Prostate gland (tissue), 2 donors: ENCODE data around the gene KRT12. TPM values are rescaled to one million over a fixed set of nuclear protein-coding genes. Genes with fewer than 3 reads are reported as not detected.

Experiments
- DNase-seq: peaks from one replicate; pipeline ENCODE4 v3.0.0-alpha.2; 2019; ENCODE audit warnings: low spot score
- H3K27ac ChIP-seq, 2 donors: fragments of 200-600 bp; sonication (generic); 2 replicates each; pipeline ENCODE4 v1.5.1; 2017 to 2019
- H3K27me3 ChIP-seq: fragments of 200-600 bp; sonication (generic); replicated peaks from 2 replicates; pipeline ENCODE4 v1.5.1; 2019; ENCODE audit not compliant: insufficient read depth
- H3K36me3 ChIP-seq, 2 donors: fragments of 200-600 bp; sonication (generic); 1 replicate in 1 of 2; 2 replicates in 1 of 2; pipeline versions ENCODE4 v1.5.1 to v1.8.1; 2017 to 2019
- H3K4me1 ChIP-seq: fragments of 200-600 bp; sonication (generic); replicated peaks from 2 replicates; pipeline ENCODE4 v1.5.1; 2019
- H3K4me3 ChIP-seq, 2 donors: fragments of 200-600 bp; sonication (generic); 2 replicates each; pipeline ENCODE4 v1.5.1; 2017 to 2019
- H3K9me3 ChIP-seq: fragments of 200-600 bp; sonication (generic); 2 replicates; pipeline ENCODE4 v1.5.1; 2017
- CTCF ChIP-seq, 4 experiments: fragments of 200-600 bp in 2 of 4; fragments of 450-650 bp in 2 of 4; sonication (generic) in 2 of 4; IDR thresholded peaks; 1 replicate in 3 of 4; 2 replicates in 1 of 4; pipeline ENCODE4 v1.5.1; 2016 to 2019; ENCODE audit warnings: antibody characterized with exemption in 4 of 4, mild to moderate bottlenecking in 2 of 4, moderate library complexity in 2 of 4
- POLR2A ChIP-seq: fragments of 450-650 bp; IDR thresholded peaks from one replicate; pipeline ENCODE4 v1.6.1; 2016; ENCODE audit warnings: antibody characterized with exemption, mild to moderate bottlenecking
- POLR2AphosphoS5 ChIP-seq: sonication (generic); formaldehyde crosslinking; IDR thresholded peaks from one replicate; pipeline ENCODE4 v1.6.1; 2017; ENCODE audit warnings: antibody characterized with exemption
- WGBS: methylation state at CpG from one replicate; pipeline ENCODE4 v1.1.5; 2018; 5-methylcytosine and 5-hydroxymethylcytosine counted together
- intact Hi-C: fragments of 100-400 bp; cut with DNase I; formaldehyde crosslinking; loops from one replicate; pipeline ENCODE4 v1.14.2; 2022
- total RNA-seq, 2 donors: library from RNA; depleted of rRNA; stranded (reverse); fragments of >200 nt; gene quantifications; one replicate each; pipeline ENCODE4 v1.1.0, GENCODE V29; 2016

KRT12 gene
- total RNA-seq, 2 donors from 2014 or later = not detected

DNA sequence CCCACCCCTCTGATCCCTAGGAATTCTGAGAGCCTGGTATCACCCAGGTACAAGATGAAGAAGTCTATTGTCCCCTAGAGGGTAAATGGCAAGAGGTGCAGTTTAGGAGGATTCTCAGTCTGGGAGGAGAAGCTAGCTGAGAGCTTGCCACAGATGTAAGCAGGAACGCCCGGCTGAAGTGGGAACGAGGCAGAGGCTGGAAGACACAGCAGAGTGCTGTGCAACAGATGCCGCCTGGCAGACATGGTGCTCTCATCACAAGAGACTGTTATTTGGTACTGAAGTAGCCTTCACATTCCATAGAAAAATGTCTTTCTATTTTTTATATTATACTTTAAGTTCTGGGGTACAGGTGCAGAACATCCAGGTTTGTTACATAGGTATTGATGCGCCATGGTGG is 38.3 kb upstream of the KRT12 start:
- H3K4me1 ChIP-seq = peaks cover 7% of the 10 kb centered on the region
- TF ChIP-seq CTCF (IDR thresholded peaks at IDR 0.05) = no peak
- no peak for TF ChIP-seq POLR2A
- no peak for TF ChIP-seq POLR2AphosphoS5
- H3K4me3 ChIP-seq = no peak overlapping the region
- H3K36me3 ChIP-seq = no peaks in the 10 kb centered on the region
- no peak overlapping the region for H3K27ac ChIP-seq
- no peaks in the 10 kb centered on the region for H3K9me3 ChIP-seq
- intact Hi-C loops = loop anchor here (5.0 kb wide), 1 partner anchor 742 kb away; no protein-coding TSS in a partner anchor
- H3K27me3 ChIP-seq = no peaks in the 10 kb centered on the region
- 99% methylated on average over 5 of the region's 5 CpGs for WGBS
- DNase-seq = no peak

GRCh38 chr17:40903129-40903847 is 36.3 kb upstream of the KRT12 start:
- H3K4me1 ChIP-seq = peaks cover 7% of the 10 kb centered on the region
- H3K9me3 ChIP-seq = no peaks in the 10 kb centered on the region
- TF ChIP-seq CTCF (IDR thresholded peaks at IDR 0.05) (no peak), POLR2A (no peak), POLR2AphosphoS5 (peak; percentile 87)
- no peaks in the 10 kb centered on the region for H3K27me3 ChIP-seq
- intact Hi-C loops = no loop called here
- WGBS = 50% methylated on average over 12 of the region's 12 CpGs
- peak; percentile 76 for DNase-seq
- no peaks in the 10 kb centered on the region for H3K36me3 ChIP-seq
- H3K4me3 ChIP-seq = no peak overlapping the region
- no peak overlapping the region for H3K27ac ChIP-seq

GRCh38 chr17:40902498-40902897 is 35.5 kb upstream of the KRT12 start:
- intact Hi-C loops = no loop called here
- Histone ChIP-seq H3K4me3 (no peak overlapping the region), H3K36me3 (no peaks in the 10 kb centered on the region), H3K27me3 (no peaks in the 10 kb centered on the region), H3K9me3 (no peaks in the 10 kb centered on the region), H3K27ac (peak overlapping the region; percentile 29 to 46), H3K4me1 (peaks cover 7% of the 10 kb centered on the region)
- TF ChIP-seq POLR2A (no peak), POLR2AphosphoS5 (no peak), CTCF (IDR thresholded peaks at IDR 0.05) (no peak)
- 47% methylated on average over 4 of the region's 4 CpGs for WGBS
- no peak for DNase-seq

DNA sequence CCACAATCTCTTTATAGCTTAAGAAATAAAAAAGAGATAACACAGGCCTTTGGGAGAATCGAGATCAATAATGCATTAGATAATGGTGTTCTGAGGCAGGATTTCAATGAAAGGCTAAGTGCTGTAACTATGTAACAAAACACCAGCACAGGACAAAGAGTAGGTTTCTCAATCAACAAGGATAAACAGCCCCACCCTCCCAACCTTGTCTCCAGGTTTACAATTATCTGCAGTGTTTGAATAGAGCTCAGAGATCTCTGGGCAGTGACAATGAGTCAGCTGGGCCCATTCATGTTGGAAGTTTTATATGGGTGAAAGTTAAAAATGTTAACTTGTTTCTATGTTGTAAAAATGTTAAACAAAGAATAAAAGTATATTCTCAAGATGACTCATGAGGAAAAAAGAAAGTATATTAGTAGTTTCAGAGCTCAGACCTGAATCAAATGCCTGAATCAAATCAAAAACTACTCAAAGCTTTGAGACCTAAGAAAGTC is 35.0 kb upstream of the KRT12 start:
- TF ChIP-seq CTCF (IDR thresholded peaks at IDR 0.05) (no peak), POLR2AphosphoS5 (peak; percentile 85)
- Histone ChIP-seq H3K36me3 (no peaks in the 10 kb centered on the region), H3K9me3 (no peaks in the 10 kb centered on the region), H3K4me3 (no peak overlapping the region), H3K4me1 (peaks cover 7% of the 10 kb centered on the region), H3K27me3 (no peaks in the 10 kb centered on the region), H3K27ac (peak overlapping the region; percentile 29 to 46)
- 52% methylated on average over 1 of the region's 1 CpG for WGBS
- peak; percentile 74 for DNase-seq
- intact Hi-C loops = no loop called here

- intact Hi-C loops = no loop called here
- WGBS = 65% methylated on average over 5 of the region's 5 CpGs
- no peak for DNase-seq
These were observed 33.9 kb upstream of the KRT12 start for GRCh38 chr17:40900809-40901356.

More at GRCh38 chr17:40900809-40901356, 33.9 kb upstream of the KRT12 start:
- Histone ChIP-seq H3K9me3 (no peaks in the 10 kb centered on the region), H3K4me3 (no peak overlapping the region), H3K27me3 (no peaks in the 10 kb centered on the region), H3K36me3 (no peaks in the 10 kb centered on the region), H3K4me1 (peaks cover 7% of the 10 kb centered on the region), H3K27ac (no peak overlapping the region)
- no peak for TF ChIP-seq CTCF (IDR thresholded peaks at IDR 0.05)
- TF ChIP-seq POLR2A = no peak
- no peak for TF ChIP-seq POLR2AphosphoS5
